ENCODE results near the gene DCAF11. TPM values are rescaled to one million over a fixed set of nuclear protein-coding genes. Genes with fewer than 3 reads are reported as not detected.

Gene DCAF11
- total RNA-seq, 1 donor from 2014 or later: 65.0 TPM

GRCh38 chr14:24092505-24093206 lies 21.9 kb upstream of the DCAF11 start:
- no peak for TF ChIP-seq CTCF (conservative IDR thresholded peaks at IDR 0.05)
- Mint-ChIP-seq H3K27me3 (no peaks in the 10 kb centered on the region), H3K4me1 (ENCODE audit: unreplicated experiment) (peaks cover 30% of the 10 kb centered on the region), H3K27ac (peak overlapping the region; percentile 78), H3K4me3 (peak overlapping the region; percentile 95), H3K36me3 (peaks cover 5% of the 10 kb centered on the region), H3K9me3 (no peaks in the 10 kb centered on the region)
- no peak for DNase-seq (ENCODE audit: extremely low spot score, unreplicated experiment)

- peak overlapping the region; percentile 95 for H3K4me3 Mint-ChIP-seq
- no peaks in the 10 kb centered on the region for H3K9me3 Mint-ChIP-seq
- TF ChIP-seq CTCF (conservative IDR thresholded peaks at IDR 0.05): no peak
- H3K27ac Mint-ChIP-seq: peak overlapping the region; percentile 78
- H3K36me3 Mint-ChIP-seq: peaks cover 5% of the 10 kb centered on the region
- H3K4me1 Mint-ChIP-seq (ENCODE audit: unreplicated experiment): peaks cover 30% of the 10 kb centered on the region
- H3K27me3 Mint-ChIP-seq: no peaks in the 10 kb centered on the region
- no peak for DNase-seq (ENCODE audit: extremely low spot score, unreplicated experiment)
Observed at GRCh38 chr14:24093207-24093900, 21.2 kb upstream of the DCAF11 start.

GRCh38 chr14:24093901-24094840 lies 20.4 kb upstream of the DCAF11 start, which contains the start of gene PCK2:
Gene PCK2, plus strand, starts transcription at chr14:24094311. Its CDS starts 95 bp downstream, at chr14:24094406.
- peak within 1 kb of the TSS; percentile 95 for H3K4me3 Mint-ChIP-seq
- peak within 1 kb of the TSS; percentile 86 for H3K27ac Mint-ChIP-seq
- H3K9me3 Mint-ChIP-seq: no peaks in the 10 kb centered on the region
- DNase-seq (ENCODE audit: extremely low spot score, unreplicated experiment): peak; percentile 86
- no peak for TF ChIP-seq CTCF (conservative IDR thresholded peaks at IDR 0.05)
- H3K27me3 Mint-ChIP-seq: no peaks in the 10 kb centered on the region
- peaks cover 5% of the 10 kb centered on the region for H3K36me3 Mint-ChIP-seq
- H3K4me1 Mint-ChIP-seq (ENCODE audit: unreplicated experiment): peaks cover 30% of the 10 kb centered on the region

GRCh38 chr14:24094841-24095270 lies 19.7 kb upstream of the DCAF11 start:
- H3K9me3 Mint-ChIP-seq: no peaks in the 10 kb centered on the region
- H3K4me1 Mint-ChIP-seq (ENCODE audit: unreplicated experiment): peaks cover 30% of the 10 kb centered on the region
- peaks cover 5% of the 10 kb centered on the region for H3K36me3 Mint-ChIP-seq
- peak overlapping the region; percentile 95 for H3K4me3 Mint-ChIP-seq
- TF ChIP-seq CTCF (conservative IDR thresholded peaks at IDR 0.05): no peak
- peak overlapping the region; percentile 86 for H3K27ac Mint-ChIP-seq
- no peaks in the 10 kb centered on the region for H3K27me3 Mint-ChIP-seq
- DNase-seq (ENCODE audit: extremely low spot score, unreplicated experiment): no peak
